ENCODE measurements around the gene CBX5.
"Not testable (repeated sequence)": the region's sequence is repeated elsewhere in the genome, so short reads cannot be mapped to it uniquely, and the experiment has no call there.

The CBX5 gene

DNA sequence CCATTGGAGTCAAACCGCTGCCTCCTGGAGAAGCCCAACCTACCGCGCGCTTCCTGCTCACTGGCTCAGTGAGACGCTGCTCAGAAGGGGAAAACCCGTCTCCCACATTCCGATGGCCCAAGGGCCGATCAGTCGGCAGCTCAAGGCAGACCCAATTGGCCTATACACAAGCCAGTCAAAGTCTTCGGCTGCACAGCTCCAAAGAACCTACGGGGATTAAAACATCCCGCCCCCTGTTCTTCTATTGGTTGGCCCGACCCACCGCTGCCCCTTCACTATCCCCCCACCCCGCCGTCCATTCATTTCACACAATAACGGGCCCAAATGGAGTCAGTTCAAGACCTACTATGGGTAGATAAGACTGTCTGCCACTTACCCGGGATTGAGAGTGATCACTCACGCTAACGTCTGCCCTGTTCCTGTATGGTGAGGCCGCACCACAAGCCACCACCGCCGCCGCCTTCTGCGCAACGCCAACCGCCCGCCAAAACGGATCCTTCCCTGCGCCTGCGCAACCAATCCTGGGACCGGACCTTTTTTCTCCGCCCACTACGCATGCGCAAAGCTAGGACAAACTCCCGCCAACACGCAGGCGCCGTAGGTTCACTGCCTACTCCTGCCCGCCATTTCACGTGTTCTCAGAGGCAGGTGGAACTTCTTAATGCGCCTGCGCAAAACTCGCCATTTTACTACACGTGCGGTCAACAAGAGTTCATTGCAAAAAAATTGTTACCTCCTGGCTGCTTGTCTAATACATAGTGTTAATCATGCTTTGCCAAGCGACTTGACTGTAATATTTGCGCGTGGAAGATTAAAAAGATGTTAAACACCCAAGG, at the start of gene CBX5:
CBX5 (minus strand) TSS at position 491 of the 836 bp plus-strand sequence. CDS start 22,472 bp downstream, outside the sequence.
- in situ Hi-C loops (cut with MboI; ENCODE audit: low sequenced_read_pairs) = no loop called here

DNA sequence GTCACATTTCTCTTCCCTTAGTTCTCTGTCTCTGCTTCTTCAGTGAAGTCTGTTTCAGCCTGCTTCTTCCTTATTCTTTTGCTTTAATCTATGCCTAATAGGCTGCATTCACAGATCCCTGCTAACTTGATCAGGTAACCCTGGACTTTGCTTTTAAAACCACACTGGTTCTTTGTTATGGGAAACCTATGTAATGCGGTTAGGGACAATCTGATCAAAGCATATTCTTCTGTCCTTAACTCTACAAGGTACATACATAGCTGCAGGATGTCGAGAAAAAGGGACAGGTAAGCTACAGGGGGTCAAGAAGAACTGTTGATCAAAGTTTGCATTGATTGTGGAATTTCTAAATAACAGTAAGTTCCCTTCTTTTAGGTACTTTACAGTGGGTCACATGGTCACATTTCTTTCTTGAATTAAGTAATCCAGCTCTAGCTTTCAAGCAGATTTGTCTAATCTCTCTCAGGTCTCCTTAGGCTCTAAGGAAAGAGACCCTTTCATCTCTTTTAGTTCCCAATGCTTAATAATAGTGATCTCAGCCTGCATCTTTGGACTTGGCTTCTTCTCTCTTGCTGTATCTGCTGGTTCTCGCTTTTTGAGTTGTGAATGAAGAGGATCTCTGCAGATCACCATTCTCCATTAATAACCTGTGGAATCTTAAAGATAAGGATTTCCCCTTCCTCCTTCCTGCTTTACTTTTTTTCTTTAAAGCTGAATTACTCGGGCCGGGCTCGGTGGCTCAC, 48.8 kb upstream of the CBX5 start:
- in situ Hi-C loops (cut with MboI; ENCODE audit: low sequenced_read_pairs) = no loop called here

DNA sequence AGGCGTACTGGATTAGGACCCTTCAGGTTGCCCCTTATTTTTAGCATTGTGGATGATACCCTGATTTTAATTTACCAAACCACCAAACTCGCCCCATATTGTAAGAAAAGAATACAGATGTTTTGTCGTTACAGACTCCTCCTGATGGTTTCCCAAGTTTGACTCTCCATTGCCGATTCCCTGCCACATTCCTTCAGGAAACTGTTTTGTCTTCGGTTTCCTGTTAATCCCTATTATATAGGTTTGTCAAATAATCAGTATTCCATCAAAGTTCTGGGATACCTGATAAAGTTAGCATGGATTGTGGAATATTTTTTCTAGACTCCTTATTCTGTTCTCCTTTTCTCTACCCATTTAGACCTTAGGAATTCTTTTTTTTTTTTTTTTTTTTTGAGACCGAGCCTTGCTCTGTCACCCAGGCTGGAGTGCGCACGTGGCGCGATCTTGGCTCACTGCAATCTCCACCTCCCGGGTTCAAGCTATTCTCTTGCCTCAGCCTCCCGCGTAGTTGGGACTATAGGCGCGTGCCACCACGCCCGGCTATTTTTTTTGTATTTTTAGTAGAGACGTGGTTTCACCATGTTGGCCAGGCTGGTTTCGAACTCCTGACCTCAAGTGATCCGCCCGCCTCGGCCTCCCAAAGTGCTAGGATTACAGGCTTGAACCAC, 45.7 kb upstream of the CBX5 start:
- in situ Hi-C loops (cut with MboI; ENCODE audit: low sequenced_read_pairs) = not testable (repeated sequence)

DNA sequence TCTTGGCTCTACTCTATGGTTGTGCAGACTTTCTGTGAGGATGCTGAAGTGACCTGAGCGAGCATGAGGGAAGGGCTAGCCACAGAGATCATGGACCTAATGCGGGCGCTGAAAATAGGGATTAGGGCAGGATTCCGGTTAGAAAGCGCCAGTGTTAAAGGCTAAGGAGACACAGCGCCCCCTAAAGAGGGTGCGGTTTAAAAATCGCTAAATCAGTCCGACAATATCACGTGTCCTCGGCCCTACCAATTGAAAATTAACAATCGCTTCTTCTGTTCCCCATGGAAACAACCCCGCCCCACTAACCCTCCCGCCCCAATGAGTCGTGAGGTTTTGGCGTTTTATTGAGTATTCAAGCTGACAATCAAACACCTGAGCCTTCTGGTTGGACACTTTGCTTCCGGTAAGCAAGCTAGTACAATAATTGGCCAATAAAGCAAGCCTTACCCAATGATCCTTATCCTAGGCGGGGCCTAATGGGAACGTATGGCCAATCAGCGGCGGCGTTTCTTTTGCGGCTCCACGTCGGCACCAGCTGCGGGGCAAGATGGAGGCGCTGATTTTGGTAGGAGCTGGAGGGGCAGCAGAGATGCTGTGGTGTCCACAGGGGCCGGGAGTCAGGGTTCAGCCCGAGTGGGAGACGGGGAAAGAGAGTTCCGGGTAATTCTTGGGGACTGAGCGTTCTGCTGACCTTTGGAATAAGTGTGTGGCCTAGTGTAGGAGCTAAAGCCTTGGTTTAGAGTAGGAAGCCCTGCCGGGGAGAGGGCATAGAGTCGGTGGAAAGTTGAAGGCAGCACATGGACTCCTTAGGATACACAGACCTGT, 44.9 kb upstream of the CBX5 start, which contains the start of gene COPZ1:
COPZ1 (plus strand) TSS at position 515 of the 825 bp plus-strand sequence; CDS start at position 548, 33 bp downstream.
- in situ Hi-C loops (cut with MboI; ENCODE audit: low sequenced_read_pairs) = no loop called here

DNA sequence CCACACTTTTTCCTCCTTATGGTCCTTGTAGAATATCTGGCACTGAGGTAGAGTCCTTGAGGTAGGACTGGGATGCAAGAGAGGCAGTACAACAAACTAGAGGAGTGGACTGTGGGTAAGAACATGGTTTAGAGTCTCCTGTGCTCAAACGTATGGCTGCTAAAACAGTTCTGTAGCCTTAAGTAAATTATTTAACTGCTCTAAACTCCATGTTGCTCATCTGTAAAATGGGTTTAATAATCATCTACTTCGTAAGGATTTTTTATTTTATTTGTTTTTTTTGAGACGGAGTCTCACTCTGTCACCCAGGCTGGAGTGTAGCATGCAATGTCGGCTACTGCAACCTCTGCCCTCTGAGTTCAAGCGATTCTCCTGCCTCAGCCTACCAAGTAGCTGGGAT, 41.4 kb upstream of the CBX5 start:
- in situ Hi-C loops (cut with MboI; ENCODE audit: low sequenced_read_pairs) = no loop called here

DNA sequence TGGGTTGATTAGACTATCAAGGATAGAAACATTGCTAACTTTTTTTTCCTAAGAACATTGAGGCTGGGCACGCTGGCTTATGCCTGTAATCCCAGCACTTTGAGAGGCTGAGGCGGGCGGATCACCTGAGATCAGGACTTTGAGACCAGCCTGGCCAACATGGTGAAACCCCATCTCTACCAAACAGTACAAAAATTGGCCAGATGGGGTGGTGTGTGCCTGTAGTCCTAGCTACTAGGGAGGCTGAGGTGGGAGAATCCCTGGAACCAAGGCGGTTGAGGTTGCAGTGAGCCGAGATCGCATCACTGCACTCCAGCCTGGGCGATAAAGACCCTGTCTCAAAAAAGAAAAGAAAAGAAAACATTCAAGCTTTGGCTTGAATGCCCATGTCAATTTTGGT, 32.4 kb upstream of the CBX5 start:
- in situ Hi-C loops (cut with MboI; ENCODE audit: low sequenced_read_pairs) = not testable (repeated sequence)

DNA sequence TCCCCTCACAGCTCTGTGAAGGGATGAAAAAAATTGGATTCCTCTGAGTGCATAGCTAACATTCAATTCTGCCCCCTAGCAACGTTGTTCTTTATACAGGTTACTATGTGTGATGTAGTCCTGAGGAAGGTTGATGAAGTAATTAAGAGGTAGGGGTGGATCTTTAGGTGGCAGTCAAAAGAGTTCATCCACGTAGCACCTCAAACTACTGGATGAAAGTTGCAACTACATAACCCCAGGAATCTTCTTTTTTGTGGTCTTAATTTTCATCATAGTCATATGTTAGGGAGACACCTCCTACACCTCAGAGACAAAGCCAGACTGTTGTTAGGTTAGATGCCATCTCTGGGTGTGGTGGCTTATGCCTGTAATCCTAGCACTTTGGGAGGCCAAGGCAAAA, 31.1 kb upstream of the CBX5 start:
- in situ Hi-C loops (cut with MboI; ENCODE audit: low sequenced_read_pairs) = no loop called here

DNA sequence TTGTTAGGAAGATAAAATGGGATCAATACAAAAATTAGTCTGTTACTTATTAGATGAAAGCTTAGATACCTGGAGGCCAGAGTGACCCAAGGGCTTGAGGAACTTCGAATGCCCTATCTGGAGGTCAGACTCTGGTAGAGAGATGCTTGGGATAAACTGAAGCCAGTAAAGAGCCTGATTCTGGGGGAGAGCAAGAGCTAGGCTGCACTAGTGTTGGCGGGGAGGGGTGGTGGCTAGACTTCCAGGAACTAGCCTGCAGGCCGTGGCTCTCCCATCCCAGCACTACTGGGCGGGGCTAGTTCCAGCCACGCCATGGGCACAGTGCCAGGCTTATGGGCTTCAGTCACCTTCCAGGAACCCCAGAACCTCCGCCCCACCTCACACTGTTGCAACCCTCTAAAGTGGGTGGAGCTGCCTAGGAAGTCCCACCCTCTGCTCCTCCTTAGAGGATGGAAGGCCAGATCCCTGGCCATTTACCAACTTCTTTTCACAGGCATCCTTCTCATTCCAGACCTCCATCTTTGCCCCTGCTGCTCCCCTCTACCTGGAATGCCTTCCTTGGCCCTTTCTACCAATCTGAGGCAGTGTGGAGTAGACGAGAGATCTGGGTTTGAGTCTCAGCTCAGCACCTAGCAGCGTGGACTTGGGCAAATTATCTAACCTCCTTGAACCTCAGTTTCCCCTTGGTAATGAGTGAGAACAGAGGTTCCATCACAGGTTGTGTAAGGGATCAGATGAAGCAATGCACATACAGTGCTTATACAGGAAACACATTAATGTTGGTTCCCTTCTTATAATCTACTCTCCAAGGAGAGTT, 27.2 kb upstream of the CBX5 start:
- in situ Hi-C loops (cut with MboI; ENCODE audit: low sequenced_read_pairs) = no loop called here

DNA sequence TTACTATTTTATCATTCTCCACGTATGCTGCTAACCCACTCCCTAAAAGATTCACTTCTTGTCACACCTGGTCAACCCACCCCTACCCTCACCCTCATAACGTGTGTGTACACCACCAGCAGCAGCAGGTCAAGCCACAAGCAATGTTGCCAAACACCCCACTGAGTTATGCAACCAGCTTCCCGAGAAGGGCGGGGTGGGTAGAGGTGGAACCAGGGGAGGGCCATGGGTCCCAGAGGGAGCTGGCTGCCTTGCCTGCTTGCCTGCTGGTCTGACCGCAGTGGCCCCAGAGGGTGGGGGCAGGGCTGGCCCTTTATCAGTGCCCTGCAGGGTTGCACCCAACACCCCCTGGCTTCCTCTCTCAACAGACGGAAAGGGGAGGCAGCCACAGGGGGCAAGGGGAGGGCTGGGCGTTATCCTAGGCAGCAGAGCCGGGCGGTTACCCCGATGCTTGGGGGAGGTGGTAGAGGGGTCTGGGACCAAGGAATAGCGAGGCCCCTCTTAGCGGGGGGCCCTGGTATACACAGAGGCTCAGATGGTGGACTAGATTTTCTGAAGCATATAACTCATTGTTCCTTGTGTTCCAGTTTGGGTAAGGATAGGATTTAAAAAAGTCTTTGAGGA, 24.4 kb upstream of the CBX5 start:
- in situ Hi-C loops (cut with MboI; ENCODE audit: low sequenced_read_pairs) = no loop called here

DNA sequence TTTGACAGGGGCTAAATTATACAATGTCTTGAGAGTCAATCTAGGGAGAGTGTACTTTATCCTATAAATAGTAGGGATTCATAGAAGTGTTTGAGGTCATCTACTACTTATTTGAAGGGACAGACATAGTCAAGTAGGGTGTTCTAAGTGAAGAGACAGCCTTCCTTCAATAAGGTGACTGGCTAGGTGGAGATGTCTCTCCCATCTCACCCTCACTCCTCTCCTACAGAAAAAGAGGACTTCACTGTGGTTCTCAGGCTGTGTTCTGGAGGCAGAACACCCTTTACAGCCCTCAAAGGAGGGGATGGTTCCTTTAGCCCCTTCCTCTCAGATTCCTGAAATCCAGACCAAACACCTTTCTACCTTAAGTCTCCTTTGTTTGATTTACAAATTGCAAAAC, 23.7 kb upstream of the CBX5 start:
- in situ Hi-C loops (cut with MboI; ENCODE audit: low sequenced_read_pairs) = no loop called here

DNA sequence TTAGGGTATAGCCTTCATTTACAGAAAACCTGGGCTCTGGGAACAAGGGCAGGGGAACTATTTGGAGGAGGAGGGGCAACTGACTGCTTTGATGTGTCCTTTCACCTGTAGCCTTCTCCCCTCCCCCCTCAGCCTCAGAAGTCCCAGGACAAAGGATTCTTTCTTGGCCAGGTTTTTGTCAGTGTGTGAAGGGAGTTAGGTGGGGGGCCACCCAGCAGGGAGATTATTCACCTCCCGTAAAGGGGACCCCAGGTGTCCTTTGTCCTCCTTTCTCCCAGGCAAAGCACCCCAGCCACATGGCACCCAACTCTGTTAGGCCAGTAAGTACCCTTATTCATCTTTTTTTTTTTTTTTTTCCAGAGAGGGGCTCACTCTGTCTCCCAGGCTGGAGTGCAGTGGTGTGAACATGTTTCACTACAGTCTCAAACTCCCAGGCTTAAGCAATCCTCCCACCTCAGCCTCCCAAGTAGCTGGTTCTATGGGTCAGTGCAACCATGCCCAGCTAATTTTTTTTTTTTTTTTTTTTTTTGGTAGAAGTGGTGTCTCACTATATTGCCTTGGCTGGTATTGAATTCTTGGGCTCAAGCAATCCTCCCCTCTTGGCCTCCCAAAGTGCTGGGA, 21.6 kb upstream of the CBX5 start:
- in situ Hi-C loops (cut with MboI; ENCODE audit: low sequenced_read_pairs) = no loop called here

DNA sequence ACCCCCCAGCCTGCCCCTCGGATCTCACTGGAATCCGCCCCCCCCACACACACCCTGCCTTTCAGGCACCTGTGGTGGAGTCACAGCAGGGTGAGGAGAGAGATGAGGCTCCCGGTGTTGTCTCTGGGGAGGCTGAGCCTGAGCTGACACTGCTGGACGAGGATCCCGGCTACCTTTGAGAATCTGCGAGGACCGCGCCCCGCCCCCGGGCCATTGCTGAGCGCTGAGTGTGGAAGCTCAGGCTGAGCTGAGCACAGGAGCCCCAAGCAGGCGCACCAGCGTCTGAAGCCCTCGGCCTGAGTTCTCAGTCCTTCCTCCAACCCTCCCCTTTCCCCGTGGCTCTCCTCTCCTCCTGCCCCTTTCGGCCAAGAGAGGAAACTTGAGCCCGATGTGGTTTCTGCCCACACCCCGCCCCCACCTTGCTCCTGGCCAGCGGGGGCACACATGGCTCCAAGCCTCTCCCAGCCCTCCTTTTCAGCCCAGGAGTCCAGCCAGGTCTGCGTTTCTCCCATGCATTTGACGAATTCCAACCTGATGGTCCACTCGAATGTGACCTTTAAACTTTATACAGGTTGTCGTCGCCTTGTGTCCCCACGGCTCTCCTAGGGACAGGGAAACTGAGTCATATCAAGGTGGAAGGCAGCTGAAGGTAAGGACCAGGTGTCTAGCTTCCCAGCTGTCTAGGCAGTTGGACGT, 21.0 kb upstream of the CBX5 start, which contains the start of gene NFE2:
NFE2 (minus strand) TSS at position 284 of the 696 bp plus-strand sequence. CDS start 5,767 bp downstream, outside the sequence.
- in situ Hi-C loops (cut with MboI; ENCODE audit: low sequenced_read_pairs) = no loop called here

DNA sequence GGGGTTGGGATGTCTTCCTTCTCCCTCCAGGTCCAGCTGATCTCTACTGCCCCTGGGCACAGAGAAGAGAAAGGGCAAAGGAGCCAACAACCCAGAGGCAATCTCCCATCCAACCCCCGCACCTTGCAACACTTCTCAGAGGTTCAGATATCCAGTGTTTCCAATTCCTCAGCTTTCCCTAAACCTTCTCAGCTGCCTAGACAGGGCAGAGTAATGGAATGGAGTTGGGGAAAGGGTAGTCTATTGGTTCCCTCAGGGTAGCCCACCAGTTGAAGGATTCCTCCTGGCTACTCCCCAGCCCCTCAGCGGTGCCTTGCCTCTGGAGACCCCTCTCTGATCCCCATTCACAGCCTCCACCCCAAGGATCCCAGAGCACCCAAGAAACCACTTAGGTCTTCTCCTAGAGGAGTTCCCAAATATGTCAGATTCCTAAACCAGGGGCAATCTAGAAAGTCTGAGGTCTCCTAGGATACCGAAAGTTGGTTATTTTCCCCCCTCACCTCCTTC, 20.4 kb upstream of the CBX5 start:
- in situ Hi-C loops (cut with MboI; ENCODE audit: low sequenced_read_pairs) = no loop called here

DNA sequence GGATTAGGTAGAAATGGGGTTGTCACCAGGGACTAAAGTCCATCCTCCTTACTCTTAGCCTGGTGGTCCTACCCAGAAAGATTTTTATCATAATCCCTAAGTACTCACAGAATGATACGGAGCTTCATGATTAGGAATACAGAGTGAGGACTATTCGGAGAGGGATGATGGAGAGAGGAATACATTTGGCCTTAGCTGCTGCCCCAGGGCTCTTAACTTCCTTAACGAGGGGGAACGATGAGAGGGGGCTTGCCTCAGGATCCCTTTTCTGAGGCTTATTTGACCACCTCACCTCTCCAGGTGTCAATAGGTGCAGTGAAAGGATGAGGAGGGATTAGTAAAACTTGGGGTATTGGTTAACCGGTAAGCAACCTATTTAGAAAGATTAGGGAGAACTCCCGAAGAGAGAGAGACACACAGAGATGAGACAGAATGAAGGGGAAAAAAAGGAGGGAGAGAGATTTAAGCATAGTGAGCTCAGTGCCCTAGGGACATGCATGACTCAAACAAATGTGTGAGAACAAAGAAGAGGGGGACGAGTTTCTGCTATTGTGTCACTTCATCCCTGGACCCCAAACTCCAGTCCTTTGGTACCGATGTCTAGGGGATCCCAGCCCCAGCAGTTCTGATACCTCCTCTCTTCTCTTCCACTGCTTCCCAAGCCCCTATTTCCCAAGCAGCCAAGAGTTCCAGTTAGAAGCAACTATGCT, 19.7 kb upstream of the CBX5 start:
- in situ Hi-C loops (cut with MboI; ENCODE audit: low sequenced_read_pairs) = no loop called here

DNA sequence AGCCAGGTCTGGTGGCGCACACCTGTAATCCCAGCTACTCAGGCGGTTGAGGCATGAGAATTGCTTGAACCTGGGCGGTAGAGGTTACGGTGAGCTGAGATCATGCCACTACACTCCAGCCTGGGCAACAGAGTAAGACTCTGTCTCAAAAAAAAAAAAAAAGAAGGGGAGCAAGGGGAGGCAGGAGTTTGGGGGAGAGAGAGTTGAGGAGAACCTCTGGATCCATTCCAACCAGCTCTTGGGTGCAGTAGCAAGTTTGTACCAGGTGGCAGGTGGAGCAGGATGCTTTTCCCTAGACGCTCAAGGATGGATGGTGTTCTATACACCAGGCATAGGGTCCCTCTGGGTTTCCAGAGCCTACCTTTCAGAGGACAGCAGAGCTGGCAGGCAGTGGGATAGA, 19.0 kb upstream of the CBX5 start:
- in situ Hi-C loops (cut with MboI; ENCODE audit: low sequenced_read_pairs) = no loop called here

DNA sequence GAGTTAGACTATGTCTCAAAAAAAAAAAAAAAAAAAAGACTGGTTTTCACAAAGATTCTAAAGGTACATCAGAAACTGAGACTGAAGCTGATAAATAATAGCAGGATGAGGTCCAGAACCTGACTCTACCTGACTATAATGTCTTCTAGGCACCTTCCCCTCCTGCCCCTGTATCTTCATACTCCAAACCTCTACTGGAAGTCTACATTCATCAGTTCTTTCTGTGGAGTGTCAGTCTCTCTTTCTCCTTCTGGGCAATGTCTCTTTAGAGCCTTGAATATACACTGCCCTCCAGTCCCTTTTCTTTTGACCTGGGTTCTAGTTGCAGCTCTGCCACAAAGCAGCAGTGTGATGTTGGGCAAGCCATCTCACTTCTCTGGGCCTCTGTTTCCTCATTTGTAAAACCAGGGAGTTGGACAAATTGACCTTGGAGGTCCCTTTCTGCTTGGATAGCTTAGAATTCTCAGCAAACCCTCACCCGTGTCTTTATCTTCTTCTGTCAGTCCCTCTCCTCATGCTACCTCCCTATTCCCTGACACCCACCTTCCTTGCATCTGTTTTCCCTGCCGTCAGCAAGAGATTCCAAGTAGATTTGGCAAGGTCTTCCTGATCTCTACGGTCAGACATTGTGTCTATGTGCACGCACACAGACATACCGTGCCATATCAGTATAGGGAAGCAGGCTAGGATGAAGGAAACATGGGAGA, 16.6 kb upstream of the CBX5 start:
- in situ Hi-C loops (cut with MboI; ENCODE audit: low sequenced_read_pairs) = no loop called here

Data from HL-60/S4 treated with retinoic acid at 250 ng/mL for 4 days and 3 days (cell line).